ENCODE results near the gene GALNS. TPM values are rescaled to one million over a fixed set of nuclear protein-coding genes. Genes with fewer than 3 reads are reported as not detected.

Gene GALNS
- total and polyA plus RNA-seq, 2 of the 13 experiments (the other 11 are each of a cell fraction or from before 2014, with no cell fraction given): 9.2 to 9.8 TPM

DNA sequence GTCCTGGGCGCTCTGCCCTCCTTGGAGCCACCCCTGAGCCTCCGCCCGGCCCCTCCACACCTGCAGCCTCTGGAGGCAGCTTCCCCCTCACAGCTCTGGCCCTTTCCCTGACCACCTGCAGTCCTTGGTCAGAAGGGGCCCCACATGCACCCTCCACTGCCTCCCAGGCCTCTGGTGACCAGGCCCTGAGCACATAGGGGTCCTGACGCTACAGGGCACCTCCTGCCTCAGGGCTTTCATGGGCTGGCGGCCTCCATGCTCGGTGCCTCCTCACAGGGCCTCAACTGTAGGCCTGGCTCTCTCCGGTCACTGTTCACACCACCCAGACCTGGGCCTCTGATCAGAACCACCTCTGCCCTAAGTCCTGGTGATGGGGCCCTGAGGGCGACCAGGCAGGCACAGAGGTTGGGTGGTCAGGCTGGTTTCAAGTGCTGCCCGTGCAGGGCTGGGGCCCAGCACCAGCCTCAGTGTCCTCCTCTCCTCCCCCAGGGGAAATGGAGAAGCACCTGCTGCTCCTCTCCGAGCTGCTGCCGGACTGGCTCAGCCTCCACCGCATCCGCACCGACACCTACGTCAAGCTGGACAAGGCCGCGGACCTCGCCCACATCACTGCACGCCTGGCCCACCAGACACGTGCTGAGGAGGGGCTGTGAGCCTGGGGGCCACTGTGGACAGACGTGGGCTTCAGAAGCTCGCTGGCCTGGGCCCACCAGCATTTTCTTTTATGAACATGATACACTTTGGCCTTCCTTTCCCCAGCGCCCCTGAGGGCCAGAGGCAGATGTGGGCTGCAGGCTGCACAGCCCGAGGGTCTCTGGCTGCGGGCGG lies 48.9 kb downstream of the GALNS start (continued):
- peak; percentile 67 for TF ChIP-seq HNRNPL (IDR thresholded peaks at IDR 0.05; ENCODE audit: low read depth, low read length)
- TF ChIP-seq HIVEP1 (CRISPR knock-in tag; IDR thresholded peaks at IDR 0.05): 0 out of 2 replicates have a peak, but pooled peaks have one; percentile 11
- TF ChIP-seq SAFB2 (CRISPR knock-in tag; IDR thresholded peaks at IDR 0.05; ENCODE audit: borderline replicate concordance, low read depth): 0 out of 2 replicates have a peak, but pooled peaks have one; percentile 32
- no peak for TF ChIP-seq HNF4A (CRISPR knock-in tag; IDR thresholded peaks at IDR 0.05)
- no peak for TF ChIP-seq SIX4 (CRISPR knock-in tag; IDR thresholded peaks at IDR 0.05)
- no peak for TF ChIP-seq ZNF780A (CRISPR knock-in tag; IDR thresholded peaks at IDR 0.05)
- peak; percentile 37; the same call in 1 of the 2 replicates for TF ChIP-seq ZNF709 (CRISPR knock-in tag; IDR thresholded peaks at IDR 0.05)
- TF ChIP-seq ZC3H13 (CRISPR knock-in tag; IDR thresholded peaks at IDR 0.05): 0 out of 2 replicates have a peak, but pooled peaks have one; percentile 25
- TF ChIP-seq HES4 (CRISPR knock-in tag; IDR thresholded peaks at IDR 0.05; ENCODE audit: borderline replicate concordance): 0 out of 2 replicates have a peak, but pooled peaks have one; percentile 24
- no peak for TF ChIP-seq THYN1 (CRISPR knock-in tag; IDR thresholded peaks at IDR 0.05; ENCODE audit: borderline replicate concordance, low read depth)
- TF ChIP-seq ZNF446 (CRISPR knock-in tag; IDR thresholded peaks at IDR 0.05): peak; percentile 68
- no peak for TF ChIP-seq MAZ (IDR thresholded peaks at IDR 0.05; ENCODE audit: borderline replicate concordance, low read depth, low read length)
- no peak for TF ChIP-seq MAZ (CRISPR knock-in tag; IDR thresholded peaks at IDR 0.05; ENCODE audit: low read depth)
- TF ChIP-seq AGO1 (IDR thresholded peaks at IDR 0.05; ENCODE audit: low read depth, low read length, poor library complexity, severe bottlenecking): peak; percentile 42
- TF ChIP-seq NFKB2 (CRISPR knock-in tag; IDR thresholded peaks at IDR 0.05; ENCODE audit: borderline replicate concordance): no peak
- TF ChIP-seq, protein P1, sequence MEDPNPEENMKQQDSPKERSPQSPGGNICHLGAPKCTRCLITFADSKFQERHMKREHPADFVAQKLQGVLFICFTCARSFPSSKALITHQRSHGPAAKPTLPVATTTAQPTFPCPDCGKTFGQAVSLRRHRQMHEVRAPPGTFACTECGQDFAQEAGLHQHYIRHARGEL (CRISPR knock-in tag; IDR thresholded peaks at IDR 0.05): peak; percentile 48; the same call in 1 of the 2 replicates
- TF ChIP-seq HOXA3 (CRISPR knock-in tag; IDR thresholded peaks at IDR 0.05): no peak
- peak; percentile 2; the same call in 1 of the 2 replicates for TF ChIP-seq GABPB1 (CRISPR knock-in tag; IDR thresholded peaks at IDR 0.05)
- no peak for TF ChIP-seq HNRNPUL1 (IDR thresholded peaks at IDR 0.05; ENCODE audit: low read depth, low read length)
- no peak for TF ChIP-seq YEATS4 (CRISPR knock-in tag; IDR thresholded peaks at IDR 0.05; ENCODE audit: borderline replicate concordance)
- TF ChIP-seq, protein P2, sequence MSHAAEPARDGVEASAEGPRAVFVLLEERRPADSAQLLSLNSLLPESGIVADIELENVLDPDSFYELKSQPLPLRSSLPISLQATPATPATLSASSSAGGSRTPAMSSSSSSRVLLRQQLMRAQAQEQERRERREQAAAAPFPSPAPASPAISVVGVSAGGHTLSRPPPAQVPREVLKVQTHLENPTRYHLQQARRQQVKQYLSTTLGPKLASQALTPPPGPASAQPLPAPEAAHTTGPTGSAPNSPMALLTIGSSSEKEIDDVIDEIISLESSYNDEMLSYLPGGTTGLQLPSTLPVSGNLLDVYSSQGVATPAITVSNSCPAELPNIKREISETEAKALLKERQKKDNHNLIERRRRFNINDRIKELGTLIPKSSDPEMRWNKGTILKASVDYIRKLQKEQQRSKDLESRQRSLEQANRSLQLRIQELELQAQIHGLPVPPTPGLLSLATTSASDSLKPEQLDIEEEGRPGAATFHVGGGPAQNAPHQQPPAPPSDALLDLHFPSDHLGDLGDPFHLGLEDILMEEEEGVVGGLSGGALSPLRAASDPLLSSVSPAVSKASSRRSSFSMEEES (CRISPR knock-in tag; IDR thresholded peaks at IDR 0.05): no peak
- TF ChIP-seq RBM39 (IDR thresholded peaks at IDR 0.05; ENCODE audit: low read depth, low read length, poor library complexity, severe bottlenecking): peak; percentile 0
- peak; percentile 89 for TF ChIP-seq RBM22 (optimal IDR thresholded peaks at IDR 0.05; ENCODE audit: low read length)
- no peak for TF ChIP-seq NFIB (CRISPR knock-in tag; IDR thresholded peaks at IDR 0.05; ENCODE audit: borderline replicate concordance)
- no peak for TF ChIP-seq SMARCC2 (IDR thresholded peaks at IDR 0.05)
- TF ChIP-seq CHCHD3 (CRISPR knock-in tag; IDR thresholded peaks at IDR 0.05): no peak
- TF ChIP-seq TBL1XR1 (IDR thresholded peaks at IDR 0.05; ENCODE audit: borderline replicate concordance, low read length, partially characterized antibody): no peak
- TF ChIP-seq ZNF563 (CRISPR knock-in tag; IDR thresholded peaks at IDR 0.05): peak; percentile 37; the same call in 1 of the 2 replicates
- TF ChIP-seq, protein P3, sequence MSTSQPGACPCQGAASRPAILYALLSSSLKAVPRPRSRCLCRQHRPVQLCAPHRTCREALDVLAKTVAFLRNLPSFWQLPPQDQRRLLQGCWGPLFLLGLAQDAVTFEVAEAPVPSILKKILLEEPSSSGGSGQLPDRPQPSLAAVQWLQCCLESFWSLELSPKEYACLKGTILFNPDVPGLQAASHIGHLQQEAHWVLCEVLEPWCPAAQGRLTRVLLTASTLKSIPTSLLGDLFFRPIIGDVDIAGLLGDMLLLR (CRISPR knock-in tag; IDR thresholded peaks at IDR 0.05): 0 out of 2 replicates have a peak, but pooled peaks have one; percentile 25
